Endothelial cell (in vitro differentiated cells): Measurements from ENCODE around the gene BAHD1. TPM values are rescaled to one million over a fixed set of nuclear protein-coding genes. Genes with fewer than 3 reads are reported as not detected.
"Not testable (repeated sequence)": the region's sequence is repeated elsewhere in the genome, so short reads cannot be mapped to it uniquely, and the experiment has no call there.

Experiments used
- DNase-seq: peaks from one replicate; pipeline ENCODE4 v3.0.0; 2021; ENCODE audit warnings: low spot score
- H3K27ac Mint-ChIP-seq: one replicate; pipeline ENCODE4 v1.8.0; 2021; ENCODE audit warnings: mixed read lengths, inconsistent platforms; ENCODE audit not compliant: unreplicated experiment
- H3K27me3 Mint-ChIP-seq: one replicate; pipeline ENCODE4 v1.8.0; 2021; ENCODE audit warnings: mild to moderate bottlenecking, moderate library complexity, mixed read lengths, inconsistent platforms; ENCODE audit not compliant: unreplicated experiment
- H3K36me3 Mint-ChIP-seq: one replicate; pipeline ENCODE4 v1.8.0; 2021; ENCODE audit warnings: mild to moderate bottlenecking, low read depth, mixed read lengths, inconsistent platforms; ENCODE audit not compliant: unreplicated experiment
- H3K4me1 Mint-ChIP-seq: one replicate; pipeline ENCODE4 v1.8.0; 2021; ENCODE audit warnings: mild to moderate bottlenecking, mixed read lengths, inconsistent platforms; ENCODE audit not compliant: unreplicated experiment
- H3K4me3 Mint-ChIP-seq: one replicate; pipeline ENCODE4 v1.8.0; 2021; ENCODE audit warnings: mild to moderate bottlenecking, mixed read lengths, inconsistent platforms; ENCODE audit not compliant: unreplicated experiment
- H3K9me3 Mint-ChIP-seq: one replicate; pipeline ENCODE4 v1.8.0; 2021; ENCODE audit warnings: mixed read lengths, inconsistent platforms; ENCODE audit not compliant: unreplicated experiment
- total RNA-seq: library from RNA; stranded (reverse); fragmentation: NEBNext Ultra II Directional; extraction: Animal tissue kit (Norgen Biotek cat#: 25700); gene quantifications from one replicate; pipeline ENCODE4 v1.2.1, GENCODE V29; 2021; ENCODE audit not compliant: unreplicated experiment
- TF ChIP-seq, protein P1 (sequence below): fragments of 200-600 bp; sonication (generic); IDR thresholded peaks from one replicate; pipeline ENCODE4 v1.5.0; 2021; ENCODE audit warnings: antibody characterized with exemption; ENCODE audit not compliant: unreplicated experiment

The BAHD1 gene
- total RNA-seq, 1 donor from 2014 or later: 20.4 TPM

GRCh38 chr15:40449275-40449674, 8.5 kb downstream of the BAHD1 start:
- Mint-ChIP-seq H3K9me3 (no peaks in the 10 kb centered on the region), H3K27ac (no peak overlapping the region), H3K27me3 (peaks cover 5% of the 10 kb centered on the region), H3K4me1 (peaks cover 18% of the 10 kb centered on the region), H3K4me3 (no peak overlapping the region), H3K36me3 (no peaks in the 10 kb centered on the region)
- DNase-seq: no peak
- TF ChIP-seq, protein P1, sequence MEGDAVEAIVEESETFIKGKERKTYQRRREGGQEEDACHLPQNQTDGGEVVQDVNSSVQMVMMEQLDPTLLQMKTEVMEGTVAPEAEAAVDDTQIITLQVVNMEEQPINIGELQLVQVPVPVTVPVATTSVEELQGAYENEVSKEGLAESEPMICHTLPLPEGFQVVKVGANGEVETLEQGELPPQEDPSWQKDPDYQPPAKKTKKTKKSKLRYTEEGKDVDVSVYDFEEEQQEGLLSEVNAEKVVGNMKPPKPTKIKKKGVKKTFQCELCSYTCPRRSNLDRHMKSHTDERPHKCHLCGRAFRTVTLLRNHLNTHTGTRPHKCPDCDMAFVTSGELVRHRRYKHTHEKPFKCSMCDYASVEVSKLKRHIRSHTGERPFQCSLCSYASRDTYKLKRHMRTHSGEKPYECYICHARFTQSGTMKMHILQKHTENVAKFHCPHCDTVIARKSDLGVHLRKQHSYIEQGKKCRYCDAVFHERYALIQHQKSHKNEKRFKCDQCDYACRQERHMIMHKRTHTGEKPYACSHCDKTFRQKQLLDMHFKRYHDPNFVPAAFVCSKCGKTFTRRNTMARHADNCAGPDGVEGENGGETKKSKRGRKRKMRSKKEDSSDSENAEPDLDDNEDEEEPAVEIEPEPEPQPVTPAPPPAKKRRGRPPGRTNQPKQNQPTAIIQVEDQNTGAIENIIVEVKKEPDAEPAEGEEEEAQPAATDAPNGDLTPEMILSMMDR: no peak

GRCh38 chr15:40450047-40450446, 9.3 kb downstream of the BAHD1 start:
- Mint-ChIP-seq H3K9me3 (no peaks in the 10 kb centered on the region), H3K4me3 (no peak overlapping the region), H3K27me3 (peaks cover 5% of the 10 kb centered on the region), H3K36me3 (no peaks in the 10 kb centered on the region), H3K4me1 (peaks cover 14% of the 10 kb centered on the region), H3K27ac (no peak overlapping the region)
- TF ChIP-seq, protein P1: no peak
- DNase-seq: no peak

DNA sequence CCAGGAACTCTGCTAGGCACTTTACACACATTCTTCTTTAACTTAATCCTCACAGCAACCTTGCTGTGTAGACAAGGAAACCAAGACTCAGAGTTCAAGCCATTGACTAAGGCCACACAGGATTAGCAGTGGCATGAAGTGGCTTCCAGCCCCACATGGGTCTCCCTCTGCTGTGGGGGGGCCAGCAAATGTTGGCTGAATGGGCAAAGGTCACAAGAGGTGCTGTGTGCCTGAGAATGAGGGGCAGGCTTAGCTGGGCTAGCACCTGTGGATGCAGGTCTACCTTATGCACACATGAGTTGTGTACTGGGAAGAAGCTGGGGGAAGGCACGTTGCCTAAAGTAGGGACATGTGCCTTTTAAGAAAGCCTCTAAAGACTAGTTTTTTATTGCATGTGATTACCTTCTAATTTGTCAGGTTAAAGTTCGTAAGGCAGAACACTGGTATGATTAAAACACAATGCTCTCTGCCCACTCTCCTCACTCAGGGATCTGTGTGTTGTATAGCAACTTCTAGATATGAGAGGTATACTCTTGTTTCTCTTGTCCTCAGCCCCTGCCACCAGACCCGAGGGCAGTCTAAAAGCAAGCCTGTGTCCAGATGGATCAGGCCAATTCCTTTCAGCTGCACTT, 10.9 kb downstream of the BAHD1 start:
- Mint-ChIP-seq H3K4me1 (peaks cover 14% of the 10 kb centered on the region), H3K4me3 (no peak overlapping the region), H3K36me3 (no peaks in the 10 kb centered on the region), H3K9me3 (no peaks in the 10 kb centered on the region), H3K27ac (no peak overlapping the region), H3K27me3 (peaks cover 5% of the 10 kb centered on the region)
- no peak for DNase-seq
- TF ChIP-seq, protein P1: no peak

DNA sequence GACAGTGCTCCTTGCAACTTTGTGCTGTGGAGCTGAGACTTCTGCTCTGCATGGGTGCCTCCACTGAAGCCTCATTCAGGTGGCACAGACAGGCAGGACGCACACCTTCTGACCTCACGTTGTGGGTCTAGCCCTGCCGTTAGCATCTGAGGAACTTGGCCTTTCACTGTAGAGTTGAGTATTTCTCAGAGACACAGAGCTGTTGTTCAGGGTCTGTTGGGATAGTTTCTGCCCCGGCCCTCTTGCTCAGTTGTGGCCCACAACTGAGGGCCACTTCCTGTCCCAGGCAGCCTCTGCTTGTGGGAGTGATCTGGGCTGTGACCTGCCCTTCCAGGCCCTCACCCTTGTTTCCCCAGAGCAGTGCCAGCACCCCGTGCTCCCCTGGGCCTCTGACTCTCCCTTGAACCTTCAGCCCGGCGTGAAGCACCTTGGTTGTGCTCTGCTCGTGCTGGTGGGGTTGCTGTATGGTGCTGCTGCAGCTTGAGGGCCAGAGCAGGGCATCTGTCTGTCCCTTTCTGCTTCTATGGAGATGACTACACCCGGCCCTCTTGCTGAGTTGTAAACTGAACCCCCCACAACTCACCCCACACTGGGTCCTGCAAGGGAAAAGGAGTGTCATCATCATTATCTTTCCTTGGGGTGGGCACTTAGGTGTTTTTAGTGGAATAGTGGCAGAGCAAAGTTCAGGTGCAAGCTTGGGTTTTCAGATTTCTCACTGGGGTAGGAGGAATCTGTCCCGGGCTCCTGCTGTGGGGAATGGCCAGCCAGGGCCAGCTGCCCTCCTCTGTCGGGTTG, 11.7 kb downstream of the BAHD1 start:
- Mint-ChIP-seq H3K36me3 (no peaks in the 10 kb centered on the region), H3K9me3 (no peaks in the 10 kb centered on the region), H3K4me3 (no peak overlapping the region), H3K4me1 (peaks cover 14% of the 10 kb centered on the region), H3K27me3 (peaks cover 5% of the 10 kb centered on the region), H3K27ac (no peak overlapping the region)
- TF ChIP-seq, protein P1: no peak
- no peak for DNase-seq

DNA sequence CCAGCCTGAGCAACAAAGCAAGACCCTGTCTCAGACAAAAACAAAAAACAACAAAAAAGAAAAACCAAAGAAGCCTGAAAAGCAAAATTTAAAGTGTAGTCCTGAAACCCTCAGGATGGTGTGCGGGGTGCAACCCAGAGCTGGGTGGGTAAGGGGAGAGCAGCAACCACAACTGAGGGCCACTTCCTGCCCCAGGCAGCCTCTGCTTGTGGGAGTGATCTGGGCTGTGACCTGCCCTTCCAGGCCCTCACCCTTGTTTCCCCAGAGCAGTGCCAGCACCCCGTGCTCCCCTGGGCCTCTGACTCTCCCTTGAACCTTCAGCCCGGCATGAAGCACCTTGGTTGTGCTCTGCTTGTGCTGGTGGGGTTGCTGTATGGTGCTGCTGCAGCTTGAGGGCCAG, 13.2 kb downstream of the BAHD1 start:
- not testable (repeated sequence) for DNase-seq, H3K27me3 Mint-ChIP-seq, H3K36me3 Mint-ChIP-seq, H3K4me3 Mint-ChIP-seq, H3K9me3 Mint-ChIP-seq
- Mint-ChIP-seq H3K4me1 (peaks cover 16% of the 10 kb centered on the region), H3K27ac (peak overlapping the region; percentile 48)
